Chondrocyte (in vitro differentiated cells): ENCODE measurements around the gene KLF18. TPM values are rescaled to one million over a fixed set of nuclear protein-coding genes. Genes with fewer than 3 reads are reported as not detected.

ENCODE experiments used
- DNase-seq: peaks from one replicate; pipeline ENCODE4 v3.0.0; 2021; ENCODE audit warnings: mixed read lengths, low spot score
- H3K27ac Mint-ChIP-seq: one replicate; pipeline ENCODE4 v1.8.0; 2021; ENCODE audit warnings: mild to moderate bottlenecking, moderate library complexity, mixed read lengths; ENCODE audit not compliant: unreplicated experiment
- H3K27me3 Mint-ChIP-seq: 2 replicates; pipeline ENCODE4 v1.8.0; 2021; ENCODE audit warnings: low read depth, mixed read lengths
- H3K36me3 Mint-ChIP-seq: 2 replicates; pipeline ENCODE4 v1.8.0; 2021; ENCODE audit warnings: low read depth, mixed read lengths
- H3K4me1 Mint-ChIP-seq: 2 replicates; pipeline ENCODE4 v1.8.0; 2021; ENCODE audit warnings: low read depth, mild to moderate bottlenecking, mixed read lengths
- H3K4me3 Mint-ChIP-seq: one replicate; pipeline ENCODE4 v1.8.0; 2021; ENCODE audit warnings: mild to moderate bottlenecking, moderate library complexity, mixed read lengths; ENCODE audit not compliant: unreplicated experiment
- H3K9me3 Mint-ChIP-seq: 2 replicates; pipeline ENCODE4 v1.8.0; 2021; ENCODE audit warnings: low read depth, mixed read lengths
- total RNA-seq: library from RNA; stranded (reverse); gene quantifications from 3 replicates; pipeline ENCODE4 v1.2.1, GENCODE V29; 2021
- TF ChIP-seq, protein P1 (sequence below): fragments of 200-600 bp; sonication (generic); IDR thresholded peaks from 2 replicates; pipeline ENCODE4 v1.5.0; 2021; ENCODE audit warnings: antibody characterized with exemption, mild to moderate bottlenecking, moderate library complexity

Gene KLF18
- total RNA-seq, 1 donor from 2014 or later = not detected

GRCh38 chr1:44138239-44138638 lies 3.2 kb downstream of the KLF18 start:
- H3K4me1 Mint-ChIP-seq = no peaks in the 10 kb centered on the region
- H3K27ac Mint-ChIP-seq = no peak overlapping the region
- peaks cover 17% of the 10 kb centered on the region for H3K27me3 Mint-ChIP-seq
- no peak overlapping the region for H3K4me3 Mint-ChIP-seq
- H3K9me3 Mint-ChIP-seq = no peaks in the 10 kb centered on the region
- DNase-seq = no peak
- H3K36me3 Mint-ChIP-seq = no peaks in the 10 kb centered on the region
- TF ChIP-seq, protein P1, sequence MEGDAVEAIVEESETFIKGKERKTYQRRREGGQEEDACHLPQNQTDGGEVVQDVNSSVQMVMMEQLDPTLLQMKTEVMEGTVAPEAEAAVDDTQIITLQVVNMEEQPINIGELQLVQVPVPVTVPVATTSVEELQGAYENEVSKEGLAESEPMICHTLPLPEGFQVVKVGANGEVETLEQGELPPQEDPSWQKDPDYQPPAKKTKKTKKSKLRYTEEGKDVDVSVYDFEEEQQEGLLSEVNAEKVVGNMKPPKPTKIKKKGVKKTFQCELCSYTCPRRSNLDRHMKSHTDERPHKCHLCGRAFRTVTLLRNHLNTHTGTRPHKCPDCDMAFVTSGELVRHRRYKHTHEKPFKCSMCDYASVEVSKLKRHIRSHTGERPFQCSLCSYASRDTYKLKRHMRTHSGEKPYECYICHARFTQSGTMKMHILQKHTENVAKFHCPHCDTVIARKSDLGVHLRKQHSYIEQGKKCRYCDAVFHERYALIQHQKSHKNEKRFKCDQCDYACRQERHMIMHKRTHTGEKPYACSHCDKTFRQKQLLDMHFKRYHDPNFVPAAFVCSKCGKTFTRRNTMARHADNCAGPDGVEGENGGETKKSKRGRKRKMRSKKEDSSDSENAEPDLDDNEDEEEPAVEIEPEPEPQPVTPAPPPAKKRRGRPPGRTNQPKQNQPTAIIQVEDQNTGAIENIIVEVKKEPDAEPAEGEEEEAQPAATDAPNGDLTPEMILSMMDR = no peak

DNA sequence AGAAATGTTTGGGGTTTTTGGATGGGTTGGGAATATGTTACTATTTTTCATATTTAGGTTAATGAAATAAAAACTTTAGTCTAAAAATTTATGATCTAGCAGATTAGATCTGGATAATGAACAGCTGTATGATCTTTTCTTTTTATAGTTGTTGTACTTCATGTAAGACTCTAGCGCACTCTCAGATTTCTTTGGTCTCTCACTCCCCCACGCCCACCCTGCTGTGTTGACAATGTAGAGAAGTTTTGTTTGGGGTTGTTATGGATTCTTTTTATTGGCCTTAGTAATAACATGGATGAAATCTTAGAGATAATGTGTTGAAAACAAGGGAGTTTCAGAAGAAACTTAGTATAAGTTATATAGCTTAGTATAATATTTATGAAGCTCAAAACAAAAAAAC lies 5.5 kb downstream of the KLF18 start:
- Mint-ChIP-seq H3K36me3 (no peaks in the 10 kb centered on the region), H3K9me3 (peaks cover 3% of the 10 kb centered on the region), H3K4me1 (no peaks in the 10 kb centered on the region), H3K27me3 (peaks cover 17% of the 10 kb centered on the region), H3K27ac (no peak overlapping the region), H3K4me3 (no peak overlapping the region)
- no peak for DNase-seq
- TF ChIP-seq, protein P1 = no peak

GRCh38 chr1:44134071-44134920 lies 7.1 kb downstream of the KLF18 start:
- peaks cover 3% of the 10 kb centered on the region for H3K9me3 Mint-ChIP-seq
- H3K27ac Mint-ChIP-seq = no peak overlapping the region
- H3K27me3 Mint-ChIP-seq = peaks cover 17% of the 10 kb centered on the region
- no peaks in the 10 kb centered on the region for H3K36me3 Mint-ChIP-seq
- TF ChIP-seq, protein P1 = no peak
- no peak overlapping the region for H3K4me3 Mint-ChIP-seq
- no peak for DNase-seq
- H3K4me1 Mint-ChIP-seq = no peaks in the 10 kb centered on the region

DNA sequence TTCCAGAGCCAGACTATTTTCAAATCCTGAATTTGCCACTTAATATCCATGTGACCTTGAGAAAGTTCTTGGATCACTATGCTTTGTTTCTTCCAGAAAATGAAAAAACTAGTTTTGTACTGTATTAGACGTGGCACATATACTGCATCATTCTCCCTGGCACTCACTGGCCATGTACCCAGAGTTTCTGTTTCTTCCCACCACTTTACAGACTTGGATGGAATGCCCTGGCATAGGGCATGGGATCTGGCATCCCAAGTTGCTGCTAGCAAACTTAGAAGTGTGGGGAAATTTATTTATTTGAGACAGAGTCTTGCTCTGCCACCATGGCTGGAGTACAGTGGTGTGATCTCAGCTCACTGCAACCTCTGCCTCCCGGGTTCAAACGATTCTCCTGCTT lies 10.0 kb downstream of the KLF18 start:
- no peak overlapping the region for H3K27ac Mint-ChIP-seq
- peaks cover 3% of the 10 kb centered on the region for H3K9me3 Mint-ChIP-seq
- H3K4me1 Mint-ChIP-seq = no peaks in the 10 kb centered on the region
- TF ChIP-seq, protein P1 = no peak
- no peak overlapping the region for H3K4me3 Mint-ChIP-seq
- no peaks in the 10 kb centered on the region for H3K36me3 Mint-ChIP-seq
- H3K27me3 Mint-ChIP-seq = peaks cover 29% of the 10 kb centered on the region
- DNase-seq = no peak

- Mint-ChIP-seq H3K4me3 (no peak overlapping the region), H3K4me1 (no peaks in the 10 kb centered on the region)
- TF ChIP-seq, protein P1 = no peak
Observed at GRCh38 chr1:44129616-44130500, 11.6 kb downstream of the KLF18 start.

More at GRCh38 chr1:44129616-44130500, 11.6 kb downstream of the KLF18 start:
- H3K9me3 Mint-ChIP-seq = peaks cover 3% of the 10 kb centered on the region
- H3K36me3 Mint-ChIP-seq = no peaks in the 10 kb centered on the region
- no peak overlapping the region for H3K27ac Mint-ChIP-seq
- DNase-seq = no peak
- H3K27me3 Mint-ChIP-seq = peaks cover 33% of the 10 kb centered on the region
